Esophagus muscularis mucosa (tissue), 4 donors: ENCODE data around the gene LRRC4. TPM values are rescaled to one million over a fixed set of nuclear protein-coding genes. Genes with fewer than 3 reads are reported as not detected.

Experiments used
- DNase-seq: peaks from one replicate; pipeline ENCODE4 v3.0.0-alpha.2; 2017; ENCODE audit errors: extremely low spot score
- H3K27ac ChIP-seq, 4 donors: fragments of 200-600 bp; sonication (generic); replicated peaks in 1 of 4; 1 replicate in 3 of 4; 2 replicates in 1 of 4; pipeline ENCODE4 v1.5.1; 2016 to 2019; ENCODE audit warnings: mild to moderate bottlenecking in 1 of 4
- H3K27me3 ChIP-seq, 4 donors: fragments of 200-600 bp; sonication (generic); one replicate each; pipeline versions ENCODE4 v1.5.1 to v1.6.0; 2016 to 2019
- H3K36me3 ChIP-seq, 4 donors: fragments of 200-600 bp; sonication (generic); one replicate each; pipeline ENCODE4 v1.5.1; 2016 to 2019
- H3K4me1 ChIP-seq, 4 donors: fragments of 200-600 bp; sonication (generic); one replicate each; pipeline ENCODE4 v1.5.1; 2016 to 2019
- H3K4me3 ChIP-seq, 4 donors: fragments of 200-600 bp; sonication (generic); 1 replicate in 2 of 4; 2 replicates in 2 of 4; pipeline ENCODE4 v1.5.1; 2016 to 2019; ENCODE audit warnings: mild to moderate bottlenecking in 4 of 4, moderate library complexity in 1 of 4
- H3K9me3 ChIP-seq, 4 donors: fragments of 200-600 bp; sonication (generic); 1 replicate in 3 of 4; 2 replicates in 1 of 4; pipeline ENCODE4 v1.5.1; 2016 to 2019
- CTCF ChIP-seq, 3 experiments: fragments of 200-600 bp in 2 of 3; fragments of 450-650 bp in 1 of 3; sonication (generic) in 2 of 3; IDR thresholded peaks; one replicate each; pipeline ENCODE4 v1.5.1; 2017 to 2019; ENCODE audit warnings: antibody characterized with exemption in 3 of 3, mild to moderate bottlenecking in 2 of 3, moderate library complexity in 1 of 3
- EP300 ChIP-seq: sonication (generic); formaldehyde crosslinking; IDR thresholded peaks from one replicate; pipeline ENCODE4 v1.6.1; 2017; ENCODE audit warnings: antibody characterized with exemption
- POLR2A ChIP-seq: fragments of 450-650 bp; IDR thresholded peaks from one replicate; pipeline ENCODE4 v1.6.1; 2017; ENCODE audit warnings: antibody characterized with exemption, moderate library complexity, mild to moderate bottlenecking, low read depth
- POLR2AphosphoS5 ChIP-seq, 2 donors: sonication (generic); formaldehyde crosslinking; IDR thresholded peaks; one replicate each; pipeline ENCODE4 v1.6.1; 2017; ENCODE audit warnings: antibody characterized with exemption in 2 of 2
- WGBS: methylation state at CpG from one replicate; pipeline ENCODE4 v1.1.5; 2018; 5-methylcytosine and 5-hydroxymethylcytosine counted together
- intact Hi-C: fragments of 100-400 bp; cut with DNase I; formaldehyde crosslinking; loops from one replicate; pipeline ENCODE4 v1.15.1; 2023
- total RNA-seq, 4 donors: library from RNA; depleted of rRNA; stranded (reverse); fragments of >200 nt; gene quantifications; one replicate each; pipeline versions ENCODE4 v1.1.0 to v1.2.1, GENCODE V29; 2016

Gene LRRC4
- total RNA-seq, result 1 to 10 TPM in 1 of 4 donors, under 1 TPM in 3; under 0.01 to 1.3 (median 0.79) TPM

- Histone ChIP-seq H3K36me3 (no peaks in the 10 kb centered on the region), H3K9me3 (no peaks in the 10 kb centered on the region), H3K27ac (peak within 1 kb of the TSS in 2 of 4 donors; percentile 40 to 45), H3K27me3 (peaks cover 0 to 13% (median 0%) of the 10 kb centered on the region in 4 donors), H3K4me3 (peak within 1 kb of the TSS; percentile 61 to 69 (median 62)), H3K4me1 (peaks cover 27 to 36% (median 31%) of the 10 kb centered on the region in 4 donors)
- 29% methylated on average over 33 of the region's 87 CpGs for WGBS
- no peak for TF ChIP-seq POLR2AphosphoS5 (IDR thresholded peaks at IDR 0.05)
- peak in 1 of 3 experiments; percentile 21 for TF ChIP-seq CTCF (IDR thresholded peaks at IDR 0.05)
- intact Hi-C loops, result no loop called here
- DNase-seq, result no peak
Observed at GRCh38 chr7:128030654-128031611, at the start of gene LRRC4. LRRC4 (minus strand) TSS chr7:128031437; CDS start chr7:128030640, 797 bp downstream.

- intact Hi-C loops, result no loop called here
- peaks cover 0 to 16% (median 10%) of the 10 kb centered on the region in 4 donors for H3K4me1 ChIP-seq
- H3K27ac ChIP-seq, result no peak overlapping the region
- TF ChIP-seq EP300 (no peak), POLR2AphosphoS5 (IDR thresholded peaks at IDR 0.05) (no peak), CTCF (IDR thresholded peaks at IDR 0.05) (no peak), POLR2A (no peak)
- no peak for DNase-seq
- 96% methylated on average over 7 of the region's 7 CpGs for WGBS
- H3K27me3 ChIP-seq, result no peaks in the 10 kb centered on the region
- no peak overlapping the region for H3K4me3 ChIP-seq
- H3K36me3 ChIP-seq, result peaks cover 4 to 81% (median 51%) of the 10 kb centered on the region in 4 donors
- no peaks in the 10 kb centered on the region for H3K9me3 ChIP-seq
Observed at GRCh38 chr7:128080169-128080568, 48.9 kb upstream of the LRRC4 start.

GRCh38 chr7:128078309-128078708 is 47.1 kb upstream of the LRRC4 start:
- Histone ChIP-seq H3K27me3 (no peaks in the 10 kb centered on the region), H3K4me1 (peaks cover 6 to 19% (median 10%) of the 10 kb centered on the region in 4 donors), H3K4me3 (no peak overlapping the region), H3K27ac (no peak overlapping the region), H3K36me3 (peaks cover 4 to 80% (median 55%) of the 10 kb centered on the region in 4 donors), H3K9me3 (no peaks in the 10 kb centered on the region)
- no peak for DNase-seq
- intact Hi-C loops, result no loop called here
- TF ChIP-seq EP300 (no peak), CTCF (IDR thresholded peaks at IDR 0.05) (no peak), POLR2AphosphoS5 (IDR thresholded peaks at IDR 0.05) (no peak), POLR2A (no peak)
- 90% methylated on average over 2 of the region's 3 CpGs for WGBS

GRCh38 chr7:128076796-128077271 is 45.6 kb upstream of the LRRC4 start:
- Histone ChIP-seq H3K4me3 (no peak overlapping the region), H3K27ac (no peak overlapping the region), H3K4me1 (peaks cover 6 to 19% (median 10%) of the 10 kb centered on the region in 4 donors), H3K27me3 (no peaks in the 10 kb centered on the region), H3K36me3 (peaks cover 4 to 65% (median 44%) of the 10 kb centered on the region in 4 donors), H3K9me3 (no peaks in the 10 kb centered on the region)
- no peak for DNase-seq
- intact Hi-C loops, result no loop called here
- TF ChIP-seq EP300 (no peak), POLR2AphosphoS5 (IDR thresholded peaks at IDR 0.05) (no peak), CTCF (IDR thresholded peaks at IDR 0.05) (no peak), POLR2A (no peak)
- 93% methylated on average over 2 of the region's 7 CpGs for WGBS
